Mammary epithelial cell (primary cell): ENCODE data around the gene ARHGDIB.

ENCODE experiments used
- EZH2 ChIP-seq: IDR thresholded peaks from 2 replicates; pipeline ENCODE4 v1.6.1; 2012; ENCODE audit warnings: low read length, inconsistent platforms, borderline replicate concordance
- TF ChIP-seq, protein P1 (sequence below), 2 donors: IDR thresholded peaks in 1 of 2; conservative IDR thresholded peaks in 1 of 2; 2 replicates each; pipeline ENCODE4 v1.5.1; 2011 to 2012; ENCODE audit warnings: inconsistent platforms in 2 of 2, low read length in 2 of 2, mild to moderate bottlenecking in 2 of 2, control low read depth in 1 of 2, low read depth in 1 of 2; ENCODE audit not compliant: insufficient read depth in 1 of 2; ENCODE audit errors: extremely low read depth in 1 of 2

DNA sequence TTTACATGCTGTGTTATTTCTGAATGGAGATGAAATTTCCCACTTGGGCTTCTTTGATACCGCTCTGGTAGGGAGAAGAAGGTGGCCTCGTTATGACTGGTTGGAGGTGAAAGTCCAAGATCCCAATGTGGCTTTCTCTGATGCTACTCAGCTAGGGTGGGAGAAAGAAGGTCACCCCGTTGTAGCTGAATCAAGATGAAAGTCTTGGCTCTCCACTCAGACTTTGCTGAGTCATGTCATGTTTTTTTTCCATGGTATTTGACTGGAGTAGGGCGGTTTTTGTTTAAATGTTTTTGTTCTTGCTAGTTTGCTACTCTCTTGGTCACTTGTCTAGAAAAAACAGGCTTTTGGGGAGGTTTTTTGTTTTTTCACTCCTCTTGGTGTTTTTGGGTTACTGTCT lies 9.1 kb upstream of the ARHGDIB start:
- TF ChIP-seq, protein P1, sequence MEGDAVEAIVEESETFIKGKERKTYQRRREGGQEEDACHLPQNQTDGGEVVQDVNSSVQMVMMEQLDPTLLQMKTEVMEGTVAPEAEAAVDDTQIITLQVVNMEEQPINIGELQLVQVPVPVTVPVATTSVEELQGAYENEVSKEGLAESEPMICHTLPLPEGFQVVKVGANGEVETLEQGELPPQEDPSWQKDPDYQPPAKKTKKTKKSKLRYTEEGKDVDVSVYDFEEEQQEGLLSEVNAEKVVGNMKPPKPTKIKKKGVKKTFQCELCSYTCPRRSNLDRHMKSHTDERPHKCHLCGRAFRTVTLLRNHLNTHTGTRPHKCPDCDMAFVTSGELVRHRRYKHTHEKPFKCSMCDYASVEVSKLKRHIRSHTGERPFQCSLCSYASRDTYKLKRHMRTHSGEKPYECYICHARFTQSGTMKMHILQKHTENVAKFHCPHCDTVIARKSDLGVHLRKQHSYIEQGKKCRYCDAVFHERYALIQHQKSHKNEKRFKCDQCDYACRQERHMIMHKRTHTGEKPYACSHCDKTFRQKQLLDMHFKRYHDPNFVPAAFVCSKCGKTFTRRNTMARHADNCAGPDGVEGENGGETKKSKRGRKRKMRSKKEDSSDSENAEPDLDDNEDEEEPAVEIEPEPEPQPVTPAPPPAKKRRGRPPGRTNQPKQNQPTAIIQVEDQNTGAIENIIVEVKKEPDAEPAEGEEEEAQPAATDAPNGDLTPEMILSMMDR (conservative IDR thresholded peaks at IDR 0.05 in 1 of 2, IDR thresholded peaks at IDR 0.05 in 1 of 2; ENCODE audit: extremely low read depth in 1 of 2, insufficient read depth in 1 of 2, low read depth in 1 of 2, low read length in 2 of 2) = no peak
- no peak for TF ChIP-seq EZH2
